Motor neuron (in vitro differentiated cells): ENCODE results near the gene FOXN3. TPM values are rescaled to one million over a fixed set of nuclear protein-coding genes. Genes with fewer than 3 reads are reported as not detected.

Source experiments
- ATAC-seq, 8 experiments: fragments of 200-7000 bp; cut with Tn5 transposase; replicated peaks in 6 of 8; 2 replicates each; pipeline ENCODE4 v1.8.0; 2021; ENCODE audit warnings: mild to moderate bottlenecking in 8 of 8, moderate library complexity in 8 of 8
- H3K27ac ChIP-seq, 2 donors: fragments of 250-450 bp; sonication (Bioruptor Pico); 2 replicates each; pipeline ENCODE4 v1.9.0; 2021; ENCODE audit warnings: antibody characterized with exemption in 2 of 2, mild to moderate bottlenecking in 2 of 2, moderate library complexity in 1 of 2
- H3K4me1 ChIP-seq, 2 donors: fragments of 250-450 bp; sonication (Bioruptor Pico); replicated peaks in 1 of 2; 2 replicates each; pipeline ENCODE4 v1.6.1; 2021; ENCODE audit warnings: antibody characterized with exemption in 2 of 2, mild to moderate bottlenecking in 2 of 2, moderate library complexity in 1 of 2
- H3K4me3 ChIP-seq, 5 donors: fragments of 250-450 bp; sonication (Bioruptor Pico); 2 replicates each; pipeline ENCODE4 v1.9.0; 2021; ENCODE audit warnings: antibody characterized with exemption in 5 of 5, mild to moderate bottlenecking in 5 of 5, moderate library complexity in 4 of 5
- whole genome bisulfite sequencing, 10 experiments: fragments of 450-650 bp; shearing (Covaris generic); methylation state at CpG; one replicate each; pipeline ENCODE4 v1.0.0; 2022; 5-methylcytosine and 5-hydroxymethylcytosine counted together
- in situ Hi-C, 9 experiments: fragments of 400-800 bp; cut with MboI; loops; one replicate each; pipeline ENCODE4 v1.15.0; 2021; ENCODE audit warnings: low sequenced_read_pairs in 9 of 9, low pct_unique_long_range_greater_than_20kb in 2 of 9; ENCODE audit not compliant: unreplicated experiment in 9 of 9
- total RNA-seq, 8 experiments: library from RNA; unstranded; fragments of 300-600 nt; gene quantifications; 2 replicates each; pipeline versions ENCODE4 v1.2.3 to v1.2.4, GENCODE V29; 2022

The FOXN3 gene
- total RNA-seq, 8 experiments from 2014 or later, result 20.2 to 75.8 (median 26.8) TPM

- in situ Hi-C loops, result no loop called here
- Histone ChIP-seq H3K4me3 (no peak overlapping the region), H3K27ac (peak overlapping the region; percentile 38 to 73), H3K4me1 (peaks cover 52 to 56% of the 10 kb centered on the region in 2 donors)
- 10 to 83% (median 40%) methylated on average over 2 to 5 of the region's 5 CpGs; no CpG with 5 or more reads in 1 of the 10 experiments for WGBS, 10 experiments
- peak in 1 of 8 experiments; percentile 51 for ATAC-seq
These were observed 68.3 kb downstream of the FOXN3 start for GRCh38 chr14:89348722-89349121.

GRCh38 chr14:89347885-89348284, 69.1 kb downstream of the FOXN3 start:
- H3K4me1 ChIP-seq, result peaks cover 45 to 58% of the 10 kb centered on the region in 2 donors
- WGBS, 10 experiments, result 88 to 100% (median 97%) methylated on average over 2 to 8 of the region's 10 CpGs; no CpG with 5 or more reads in 4 of the 10 experiments
- in situ Hi-C loops, result no loop called here
- no peak for ATAC-seq
- no peak overlapping the region for H3K4me3 ChIP-seq
- H3K27ac ChIP-seq, result peak overlapping the region; percentile 38 to 73

- 70 to 100% (median 88%) methylated on average over 1 to 7 of the region's 10 CpGs; no CpG with 5 or more reads in 2 of the 10 experiments for WGBS, 10 experiments
- H3K4me3 ChIP-seq, result no peak overlapping the region
- no peak for ATAC-seq
- in situ Hi-C loops, result no loop called here
- H3K4me1 ChIP-seq, result peaks cover 27 to 45% of the 10 kb centered on the region in 2 donors
- no peak overlapping the region for H3K27ac ChIP-seq
These were observed 72.1 kb downstream of the FOXN3 start for GRCh38 chr14:89344920-89345254.

GRCh38 chr14:89343356-89343755, 73.7 kb downstream of the FOXN3 start:
- 75 to 100% (median 90%) methylated on average over 1 to 2 of the region's 2 CpGs; no CpG with 5 or more reads in 4 of the 10 experiments for WGBS, 10 experiments
- in situ Hi-C loops, result no loop called here
- peaks cover 25 to 34% of the 10 kb centered on the region in 2 donors for H3K4me1 ChIP-seq
- ATAC-seq, result no peak
- no peak overlapping the region for H3K4me3 ChIP-seq
- H3K27ac ChIP-seq, result no peak overlapping the region

GRCh38 chr14:89342049-89342448, 75.0 kb downstream of the FOXN3 start:
- no peak overlapping the region for H3K4me3 ChIP-seq
- 47 to 97% (median 65%) methylated on average over 2 to 5 of the region's 5 CpGs; no CpG with 5 or more reads in 2 of the 10 experiments for WGBS, 10 experiments
- peaks cover 28 to 34% of the 10 kb centered on the region in 2 donors for H3K4me1 ChIP-seq
- in situ Hi-C loops, result no loop called here
- H3K27ac ChIP-seq, result no peak overlapping the region
- no peak for ATAC-seq

GRCh38 chr14:89340200-89341181, 76.5 kb downstream of the FOXN3 start:
- no peak overlapping the region for H3K27ac ChIP-seq
- peaks cover 31 to 40% of the 10 kb centered on the region in 2 donors for H3K4me1 ChIP-seq
- ATAC-seq, result peak in 5 of 8 experiments; percentile 19 to 62 (median 29)
- in situ Hi-C loops, result no loop called here
- H3K4me3 ChIP-seq, result no peak overlapping the region
- 30 to 70% (median 61%) methylated on average over 2 to 11 of the region's 12 CpGs for WGBS, 10 experiments

- 0 to 100% (median 39%) methylated on average over 1 to 8 of the region's 9 CpGs; no CpG with 5 or more reads in 6 of the 10 experiments for WGBS, 10 experiments
- Histone ChIP-seq H3K4me1 (peaks cover 31 to 40% of the 10 kb centered on the region in 2 donors), H3K27ac (no peak overlapping the region), H3K4me3 (no peak overlapping the region)
- in situ Hi-C loops, result no loop called here
- ATAC-seq, result no peak
These were observed 77.5 kb downstream of the FOXN3 start for GRCh38 chr14:89339579-89339978.

- in situ Hi-C loops, result no loop called here
- no peak for ATAC-seq
- Histone ChIP-seq H3K4me1 (peaks cover 31 to 40% of the 10 kb centered on the region in 2 donors), H3K27ac (no peak overlapping the region), H3K4me3 (no peak overlapping the region)
- 40 to 100% (median 85%) methylated on average over 1 to 6 of the region's 9 CpGs; no CpG with 5 or more reads in 3 of the 10 experiments for WGBS, 10 experiments
These were observed 77.9 kb downstream of the FOXN3 start for GRCh38 chr14:89339158-89339557.

GRCh38 chr14:89336338-89336737, 80.7 kb downstream of the FOXN3 start:
- WGBS, 10 experiments, result 66 to 100% (median 86%) methylated on average over 1 to 3 of the region's 3 CpGs; no CpG with 5 or more reads in 2 of the 10 experiments
- no peak for ATAC-seq
- Histone ChIP-seq H3K4me1 (peaks cover 28 to 31% of the 10 kb centered on the region in 2 donors), H3K27ac (no peak overlapping the region), H3K4me3 (no peak overlapping the region)
- in situ Hi-C loops, result no loop called here

- peaks cover 5% of the 10 kb centered on the region in 2 donors for H3K4me1 ChIP-seq
- no peak for ATAC-seq
- H3K4me3 ChIP-seq, result no peak overlapping the region
- no peak overlapping the region for H3K27ac ChIP-seq
- in situ Hi-C loops, result no loop called here
- WGBS, 10 experiments, result 90 to 100% (median 97%) methylated on average over 1 to 3 of the region's 3 CpGs; no CpG with 5 or more reads in 1 of the 10 experiments
These were observed 85.0 kb downstream of the FOXN3 start for GRCh38 chr14:89332031-89332430.

GRCh38 chr14:89331398-89331797, 85.6 kb downstream of the FOXN3 start:
- no peak overlapping the region for H3K27ac ChIP-seq
- 71 to 100% (median 90%) methylated on average over 1 to 5 of the region's 5 CpGs; no CpG with 5 or more reads in 1 of the 10 experiments for WGBS, 10 experiments
- in situ Hi-C loops, result no loop called here
- H3K4me3 ChIP-seq, result no peak overlapping the region
- H3K4me1 ChIP-seq, result peaks cover 0 to 3% of the 10 kb centered on the region in 2 donors
- ATAC-seq, result no peak

GRCh38 chr14:89330236-89331002, 86.6 kb downstream of the FOXN3 start:
- no peak overlapping the region for H3K27ac ChIP-seq
- in situ Hi-C loops, result no loop called here
- peak in 1 of 8 experiments; percentile 62 for ATAC-seq
- no peak overlapping the region for H3K4me3 ChIP-seq
- H3K4me1 ChIP-seq, result peaks cover 0 to 3% of the 10 kb centered on the region in 2 donors
- 24 to 94% (median 78%) methylated on average over 2 to 9 of the region's 11 CpGs for WGBS, 10 experiments

- peaks cover 0 to 3% of the 10 kb centered on the region in 2 donors for H3K4me1 ChIP-seq
- no peak overlapping the region for H3K4me3 ChIP-seq
- ATAC-seq, result peak in 2 of 8 experiments; percentile 20 to 64
- in situ Hi-C loops, result no loop called here
- WGBS, 10 experiments, result 12 to 100% (median 66%) methylated on average over 1 to 5 of the region's 5 CpGs; no CpG with 5 or more reads in 2 of the 10 experiments
- no peak overlapping the region for H3K27ac ChIP-seq
These were observed 89.2 kb downstream of the FOXN3 start for GRCh38 chr14:89327771-89328212.
